ENCODE results near the gene COX6A1. TPM values are rescaled to one million over a fixed set of nuclear protein-coding genes. Genes with fewer than 3 reads are reported as not detected.

Gene COX6A1
- total and polyA plus RNA-seq, 4 donors: 338 to 910 (median 536) TPM

GRCh38 chr12:120388691-120389481 is 49.0 kb upstream of the COX6A1 start:
- H3K9me3 ChIP-seq (ENCODE audit: control insufficient read depth in 4 of 4, low read length in 3 of 4): no peaks in the 10 kb centered on the region
- WGBS: 14% methylated on average over 24 of the region's 24 CpGs
- no peak for DNase-seq (ENCODE audit: low spot score)
- peaks cover 0 to 5% (median 0%) of the 10 kb centered on the region in 4 donors for H3K4me1 ChIP-seq (ENCODE audit: control insufficient read depth in 4 of 4, insufficient read depth in 4 of 4, low read length in 3 of 4)
- no peak overlapping the region for H3K27ac ChIP-seq (ENCODE audit: low read depth in 1 of 2, low read length in 2 of 2)
- H3K9ac ChIP-seq (ENCODE audit: low read depth in 1 of 2, low read length in 2 of 2): no peak overlapping the region
- H3K36me3 ChIP-seq (ENCODE audit: control insufficient read depth in 4 of 4, insufficient read depth in 3 of 4, low read depth in 1 of 4, low read length in 3 of 4): no peaks in the 10 kb centered on the region
- H3K27me3 ChIP-seq (ENCODE audit: control insufficient read depth in 4 of 4, insufficient read depth in 4 of 4, low read length in 3 of 4): peaks cover 0 to 8% (median 0%) of the 10 kb centered on the region in 4 donors
- no peak for TF ChIP-seq GABPA (IDR thresholded peaks at IDR 0.05 in 1 of 2, conservative IDR thresholded peaks at IDR 0.05 in 1 of 2)
- TF ChIP-seq RAD21 (IDR thresholded peaks at IDR 0.05): no peak
- TF ChIP-seq JUND (IDR thresholded peaks at IDR 0.05): no peak
- TF ChIP-seq HNF4A (conservative IDR thresholded peaks at IDR 0.05): no peak
- TF ChIP-seq ATF3 (IDR thresholded peaks at IDR 0.05): no peak
- TF ChIP-seq MAX (IDR thresholded peaks at IDR 0.05): no peak
- TF ChIP-seq SP1 (IDR thresholded peaks at IDR 0.05): no peak
- no peak for TF ChIP-seq CTCF (IDR thresholded peaks at IDR 0.05; ENCODE audit: low read depth, low read length, missing input control)
- H3K4me3 ChIP-seq (ENCODE audit: low read depth in 1 of 3, low read length in 3 of 3): no peak overlapping the region

GRCh38 chr12:120390540-120391120 is 47.3 kb upstream of the COX6A1 start:
- H3K36me3 ChIP-seq (ENCODE audit: control insufficient read depth in 4 of 4, insufficient read depth in 3 of 4, low read depth in 1 of 4, low read length in 3 of 4): no peaks in the 10 kb centered on the region
- H3K4me3 ChIP-seq (ENCODE audit: low read depth in 1 of 3, low read length in 3 of 3): no peak overlapping the region
- 95% methylated on average over 1 of the region's 1 CpG for WGBS
- TF ChIP-seq NR2F2 (IDR thresholded peaks at IDR 0.05) (no peak), SP1 (IDR thresholded peaks at IDR 0.05) (no peak), REST (IDR thresholded peaks at IDR 0.05) (no peak), FOXA1 (IDR thresholded peaks at IDR 0.05) (no peak), EGR1 (IDR thresholded peaks at IDR 0.05; ENCODE audit: low read depth in 2 of 2) (no peak), CTCF (IDR thresholded peaks at IDR 0.05; ENCODE audit: low read depth, low read length, missing input control) (no peak), RAD21 (IDR thresholded peaks at IDR 0.05) (no peak), YY1 (IDR thresholded peaks at IDR 0.05) (no peak), JUND (IDR thresholded peaks at IDR 0.05) (no peak), HNF4A (conservative IDR thresholded peaks at IDR 0.05) (no peak), MAX (IDR thresholded peaks at IDR 0.05) (no peak)
- no peak for DNase-seq (ENCODE audit: low spot score)
- no peak overlapping the region for H3K9ac ChIP-seq (ENCODE audit: low read depth in 1 of 2, low read length in 2 of 2)
- no peaks in the 10 kb centered on the region for H3K9me3 ChIP-seq (ENCODE audit: control insufficient read depth in 4 of 4, low read length in 3 of 4)
- H3K4me1 ChIP-seq (ENCODE audit: control insufficient read depth in 4 of 4, insufficient read depth in 4 of 4, low read length in 3 of 4): peaks cover 0 to 5% (median 0%) of the 10 kb centered on the region in 4 donors
- H3K27me3 ChIP-seq (ENCODE audit: control insufficient read depth in 4 of 4, insufficient read depth in 4 of 4, low read length in 3 of 4): peaks cover 0 to 8% (median 0%) of the 10 kb centered on the region in 4 donors
- no peak overlapping the region for H3K27ac ChIP-seq (ENCODE audit: low read depth in 1 of 2, low read length in 2 of 2)

Measured in liver (tissue), 9 donors.